ENCODE results near the gene MAMDC2. TPM values are rescaled to one million over a fixed set of nuclear protein-coding genes. Genes with fewer than 3 reads are reported as not detected.

The MAMDC2 gene
- total RNA-seq, 1 experiment from 2014 or later = 4.6 TPM

DNA sequence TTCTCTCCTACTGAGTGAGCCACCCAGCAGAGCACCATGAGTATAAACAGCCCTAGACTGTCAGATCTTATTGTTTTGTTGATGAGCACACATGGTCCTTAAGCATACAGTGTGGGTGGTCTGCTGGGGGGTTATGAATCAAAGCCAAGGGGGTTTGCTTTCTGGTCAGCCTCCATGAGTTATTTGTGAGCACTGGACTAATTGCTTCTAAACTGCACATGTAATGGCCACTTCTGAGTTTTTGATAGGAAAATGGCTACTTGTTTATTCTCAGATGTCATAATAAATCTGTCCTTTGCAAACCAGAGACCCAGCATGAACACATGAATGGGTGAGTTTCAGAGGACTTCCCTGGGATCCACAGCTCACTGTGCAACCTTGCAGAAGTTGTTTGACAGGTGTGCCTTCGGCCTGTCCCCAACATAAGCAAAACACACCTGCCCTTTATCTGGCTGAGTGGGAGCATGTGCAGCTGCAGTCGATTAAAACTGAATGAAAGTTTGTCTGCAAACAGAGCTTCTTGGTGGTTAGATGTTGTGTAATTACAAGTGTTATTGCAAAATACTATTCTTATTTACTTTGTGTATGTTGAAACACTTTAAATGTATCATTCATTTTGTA lies 35.9 kb downstream of the MAMDC2 start:
- Histone ChIP-seq H3K79me1 (ENCODE audit: insufficient read depth, low read depth, low read length, poor library complexity, severe bottlenecking) (no peaks in the 10 kb centered on the region), H4K8ac (replicated peaks; ENCODE audit: insufficient read length, low read depth, low read length) (no peak overlapping the region), H2BK12ac (ENCODE audit: insufficient read length, low read depth, low read length) (no peak overlapping the region), H3K18ac (ENCODE audit: insufficient read length, low read depth, low read length) (no peak overlapping the region), H3K9ac (ENCODE audit: extremely low read depth, insufficient read length, low read length) (no peak overlapping the region), H2AFZ (ENCODE audit: low read length) (no peak overlapping the region), H3K27ac (ENCODE audit: insufficient read length, low read depth, low read length) (no peak overlapping the region), H3K79me2 (ENCODE audit: insufficient read depth, low read length) (no peaks in the 10 kb centered on the region), H3K9me3 (ENCODE audit: control insufficient read depth, low read depth, low read length) (no peaks in the 10 kb centered on the region), H3K14ac (ENCODE audit: insufficient read depth, low read length) (no peak overlapping the region), H3K23ac (ENCODE audit: insufficient read length, low read depth, low read length) (no peak overlapping the region), H3K4ac (ENCODE audit: low read depth, low read length) (no peak overlapping the region), H3K27me3 (ENCODE audit: insufficient read depth, low read length) (no peaks in the 10 kb centered on the region), H2BK15ac (ENCODE audit: low read depth, low read length) (no peak overlapping the region), H3K56ac (ENCODE audit: insufficient read length, low read depth, low read length) (no peak overlapping the region), H4K5ac (ENCODE audit: insufficient read length, low read depth, low read length) (no peak overlapping the region), H4K20me1 (ENCODE audit: control insufficient read depth, insufficient read depth, insufficient read length) (no peaks in the 10 kb centered on the region), H2BK20ac (ENCODE audit: low read depth, low read length, poor library complexity, severe bottlenecking) (no peak overlapping the region), H3K4me1 (ENCODE audit: insufficient read depth, low read length) (peaks cover 3% of the 10 kb centered on the region; the same call in 1 of the 2 replicates), H2BK5ac (ENCODE audit: insufficient read length, low read length) (no peak overlapping the region), H2BK120ac (ENCODE audit: low read depth, low read length, poor library complexity, severe bottlenecking) (no peak overlapping the region), H2AK5ac (ENCODE audit: insufficient read length, low read length) (no peak overlapping the region), H3T11ph (ENCODE audit: low read length) (no peak overlapping the region), H4K91ac (ENCODE audit: insufficient read length, low read depth, low read length) (no peak overlapping the region), H3K23me2 (ENCODE audit: insufficient read length, low read depth, low read length, poor library complexity, severe bottlenecking) (no peaks in the 10 kb centered on the region), H3K4me2 (ENCODE audit: insufficient read depth, insufficient read length, low read length) (no peak overlapping the region)
- Mint-ChIP-seq H3K27ac (no peak overlapping the region), H3K27me3 (ENCODE audit: low read depth) (no peaks in the 10 kb centered on the region), H3K4me3 (no peak overlapping the region; a peak in 1 of 5 replicates), H3K9me3 (no peaks in the 10 kb centered on the region), H3K36me3 (ENCODE audit: insufficient read depth in 1 of 3, low read depth in 3 of 3) (no peaks in the 10 kb centered on the region), H3K4me1 (peaks cover 13 to 19% of the 10 kb centered on the region in 2 experiments)
- WGBS (ENCODE audit: extremely low coverage, insufficient read length, low lambda C conversion rate) = no CpG with 5 or more reads among the region's 2 CpGs
- TF ChIP-seq, protein P1, sequence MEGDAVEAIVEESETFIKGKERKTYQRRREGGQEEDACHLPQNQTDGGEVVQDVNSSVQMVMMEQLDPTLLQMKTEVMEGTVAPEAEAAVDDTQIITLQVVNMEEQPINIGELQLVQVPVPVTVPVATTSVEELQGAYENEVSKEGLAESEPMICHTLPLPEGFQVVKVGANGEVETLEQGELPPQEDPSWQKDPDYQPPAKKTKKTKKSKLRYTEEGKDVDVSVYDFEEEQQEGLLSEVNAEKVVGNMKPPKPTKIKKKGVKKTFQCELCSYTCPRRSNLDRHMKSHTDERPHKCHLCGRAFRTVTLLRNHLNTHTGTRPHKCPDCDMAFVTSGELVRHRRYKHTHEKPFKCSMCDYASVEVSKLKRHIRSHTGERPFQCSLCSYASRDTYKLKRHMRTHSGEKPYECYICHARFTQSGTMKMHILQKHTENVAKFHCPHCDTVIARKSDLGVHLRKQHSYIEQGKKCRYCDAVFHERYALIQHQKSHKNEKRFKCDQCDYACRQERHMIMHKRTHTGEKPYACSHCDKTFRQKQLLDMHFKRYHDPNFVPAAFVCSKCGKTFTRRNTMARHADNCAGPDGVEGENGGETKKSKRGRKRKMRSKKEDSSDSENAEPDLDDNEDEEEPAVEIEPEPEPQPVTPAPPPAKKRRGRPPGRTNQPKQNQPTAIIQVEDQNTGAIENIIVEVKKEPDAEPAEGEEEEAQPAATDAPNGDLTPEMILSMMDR (conservative IDR thresholded peaks at IDR 0.05) = no peak
- DNase-seq = no peak
